OCI-LY1 (cell line): ENCODE results near the gene GNAS.
"Not testable (repeated sequence)": the region's sequence is repeated elsewhere in the genome, so short reads cannot be mapped to it uniquely, and the experiment has no call there.

Experiments
- H2AFZ ChIP-seq: fragments of 200-600 bp; sonication (generic), shearing (Covaris generic); 2 replicates; pipeline ENCODE4 v1.6.0; 2014; ENCODE audit warnings: antibody characterized with exemption, mild to moderate bottlenecking, low read length
- H3F3A ChIP-seq: fragments of 200-600 bp; sonication (generic), shearing (Covaris generic); 2 replicates; pipeline ENCODE4 v1.6.0; 2014; ENCODE audit warnings: mild to moderate bottlenecking, antibody characterized with exemption, low read length, moderate library complexity; ENCODE audit not compliant: insufficient read depth
- H3K27ac ChIP-seq: fragments of 200-600 bp; sonication (generic); 2 replicates; pipeline ENCODE4 v1.5.1; 2014; ENCODE audit warnings: low read length, mixed run types, mild to moderate bottlenecking, low read depth; ENCODE audit not compliant: poor library complexity, severe bottlenecking
- H3K27me3 ChIP-seq: fragments of 200-600 bp; sonication (generic); 2 replicates; pipeline ENCODE4 v1.6.0; 2014; ENCODE audit warnings: antibody characterized with exemption, mild to moderate bottlenecking, low read length, moderate library complexity; ENCODE audit not compliant: insufficient read depth
- H3K36me3 ChIP-seq: fragments of 200-600 bp; sonication (generic); 2 replicates; pipeline ENCODE4 v1.6.1; 2014; ENCODE audit warnings: mild to moderate bottlenecking, antibody characterized with exemption, low read length, moderate library complexity, mixed read lengths; ENCODE audit not compliant: insufficient read depth
- H3K4me1 ChIP-seq: fragments of 200-600 bp; sonication (generic); 2 replicates; pipeline ENCODE4 v1.5.1; 2014; ENCODE audit warnings: mild to moderate bottlenecking, low read length, moderate library complexity; ENCODE audit not compliant: insufficient read depth, severe bottlenecking
- H3K4me2 ChIP-seq: fragments of 200-600 bp; sonication (generic), shearing (Covaris generic); 2 replicates; pipeline ENCODE4 v1.6.1; 2014; ENCODE audit warnings: low read length
- H3K4me3 ChIP-seq: fragments of 200-600 bp; sonication (generic); 2 replicates; pipeline ENCODE4 v1.5.1; 2014; ENCODE audit warnings: low read length, low read depth, mild to moderate bottlenecking, mixed read lengths; ENCODE audit not compliant: poor library complexity, severe bottlenecking
- H3K79me2 ChIP-seq: fragments of 200-600 bp; shearing (Covaris generic); 2 replicates; pipeline ENCODE4 v1.6.1; 2016; ENCODE audit warnings: mixed run types, low read length, mixed read lengths; ENCODE audit not compliant: insufficient read depth
- H3K9ac ChIP-seq: fragments of 200-600 bp; sonication (generic), shearing (Covaris generic); 2 replicates; pipeline ENCODE4 v1.6.1; 2014; ENCODE audit warnings: mild to moderate bottlenecking, low read length, mixed read lengths
- H3K9me2 ChIP-seq: fragments of 200-600 bp; sonication (generic), shearing (Covaris generic); 2 replicates; pipeline ENCODE4 v1.6.1; 2014; ENCODE audit warnings: low read depth, mild to moderate bottlenecking, low read length, mixed read lengths
- H3K9me3 ChIP-seq: fragments of 200-600 bp; shearing (Covaris generic); 2 replicates; pipeline ENCODE4 v1.6.1; 2014; ENCODE audit warnings: low read length, mixed read lengths
- H4K20me1 ChIP-seq: fragments of 200-600 bp; sonication (generic), shearing (Covaris generic); 2 replicates; pipeline ENCODE4 v1.6.0; 2016; ENCODE audit warnings: mild to moderate bottlenecking, low read length; ENCODE audit not compliant: insufficient read depth
- CTCF ChIP-seq: fragments of 200-600 bp; sonication (generic), shearing (Covaris generic); IDR thresholded peaks from 2 replicates; pipeline ENCODE4 v1.5.1; 2017; ENCODE audit warnings: mild to moderate bottlenecking, antibody characterized with exemption, low read length, moderate library complexity, mixed read lengths
- EZH2 ChIP-seq: fragments of 200-600 bp; sonication (generic), shearing (Covaris generic); IDR thresholded peaks from 2 replicates; pipeline ENCODE4 v1.8.0; 2017; ENCODE audit warnings: borderline replicate concordance, mixed run types, mild to moderate bottlenecking, antibody characterized with exemption, low read length, moderate library complexity, mixed read lengths

The GNAS gene

GRCh38 chr20:58826271-58826670, 26.2 kb upstream of the GNAS start:
- no peak overlapping the region for H3K27ac ChIP-seq
- H2AFZ ChIP-seq, result no peak overlapping the region
- H3K4me1 ChIP-seq, result no peaks in the 10 kb centered on the region
- no peaks in the 10 kb centered on the region for H3F3A ChIP-seq
- no peak overlapping the region for H3K4me3 ChIP-seq
- no peaks in the 10 kb centered on the region for H3K9me2 ChIP-seq
- no peak for TF ChIP-seq CTCF
- H3K4me2 ChIP-seq, result no peak overlapping the region
- H3K27me3 ChIP-seq, result no peaks in the 10 kb centered on the region
- H4K20me1 ChIP-seq, result no peaks in the 10 kb centered on the region
- H3K79me2 ChIP-seq, result no peaks in the 10 kb centered on the region
- no peak overlapping the region for H3K9ac ChIP-seq
- peaks cover 3% of the 10 kb centered on the region; the same call in 1 of the 2 replicates for H3K36me3 ChIP-seq
- no peaks in the 10 kb centered on the region for H3K9me3 ChIP-seq

- no peak overlapping the region for H3K4me3 ChIP-seq
- H3K36me3 ChIP-seq, result peaks cover 8% of the 10 kb centered on the region; the same call in 1 of the 2 replicates
These were observed 24.4 kb upstream of the GNAS start for GRCh38 chr20:58828136-58828535.

GRCh38 chr20:58828804-58829203, 23.7 kb upstream of the GNAS start:
- peaks cover 12% of the 10 kb centered on the region for H3K36me3 ChIP-seq
- H3K27ac ChIP-seq, H3K4me2 ChIP-seq, H3K4me1 ChIP-seq, H3K4me3 ChIP-seq, H3F3A ChIP-seq, H3K27me3 ChIP-seq, H2AFZ ChIP-seq, H3K79me2 ChIP-seq, H3K9me2 ChIP-seq, H4K20me1 ChIP-seq, H3K9ac ChIP-seq, H3K9me3 ChIP-seq: not testable (repeated sequence)

More at GRCh38 chr20:58828136-58828535, 24.4 kb upstream of the GNAS start:
- no peaks in the 10 kb centered on the region for H3K79me2 ChIP-seq
- H3K9ac ChIP-seq, result no peak overlapping the region
- TF ChIP-seq CTCF (no peak), EZH2 (no peak)
- no peaks in the 10 kb centered on the region for H3K9me2 ChIP-seq
- no peak overlapping the region for H3K4me2 ChIP-seq
- H3K27me3 ChIP-seq, result no peaks in the 10 kb centered on the region
- H3F3A ChIP-seq, result no peaks in the 10 kb centered on the region
- no peak overlapping the region for H3K27ac ChIP-seq
- no peaks in the 10 kb centered on the region for H3K9me3 ChIP-seq
- no peaks in the 10 kb centered on the region for H4K20me1 ChIP-seq
- H3K4me1 ChIP-seq, result no peaks in the 10 kb centered on the region
- no peak overlapping the region for H2AFZ ChIP-seq

DNA sequence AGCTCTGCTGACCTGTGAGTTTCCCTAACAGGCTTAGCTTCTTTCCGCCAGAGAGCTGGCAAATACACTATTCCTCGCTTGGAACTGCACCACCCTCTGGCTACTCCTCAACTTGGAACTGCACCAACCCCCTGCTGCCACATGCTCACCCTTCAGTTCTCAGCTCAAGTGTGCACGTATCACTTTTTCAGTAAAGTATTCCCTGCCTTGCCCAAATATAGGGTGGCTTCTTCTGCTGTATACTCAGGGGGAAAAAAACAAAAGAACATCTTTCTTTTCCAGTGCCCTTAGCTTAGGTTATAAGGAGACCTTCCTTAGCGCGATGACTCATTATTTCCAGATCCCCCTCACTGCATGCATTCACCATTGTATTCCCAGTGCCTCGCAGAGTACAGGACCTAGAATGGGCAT, 23.0 kb upstream of the GNAS start:
- H3K9me3 ChIP-seq, result no peaks in the 10 kb centered on the region
- TF ChIP-seq CTCF (no peak), EZH2 (no peak)
- no peak overlapping the region for H3K4me2 ChIP-seq
- no peaks in the 10 kb centered on the region for H4K20me1 ChIP-seq
- no peak overlapping the region for H3K27ac ChIP-seq
- H3K36me3 ChIP-seq, result peaks cover 19% of the 10 kb centered on the region
- no peak overlapping the region for H2AFZ ChIP-seq
- no peak overlapping the region for H3K9ac ChIP-seq
- no peak overlapping the region for H3K4me3 ChIP-seq
- H3K79me2 ChIP-seq, result no peaks in the 10 kb centered on the region
- H3K4me1 ChIP-seq, result no peaks in the 10 kb centered on the region
- H3K9me2 ChIP-seq, result no peaks in the 10 kb centered on the region
- no peaks in the 10 kb centered on the region for H3F3A ChIP-seq
- H3K27me3 ChIP-seq, result no peaks in the 10 kb centered on the region
